Measurements from ENCODE around the gene ENTPD1.
"Not testable (repeated sequence)": the region's sequence is repeated elsewhere in the genome, so short reads cannot be mapped to it uniquely, and the experiment has no call there.

Gene ENTPD1, protein sequence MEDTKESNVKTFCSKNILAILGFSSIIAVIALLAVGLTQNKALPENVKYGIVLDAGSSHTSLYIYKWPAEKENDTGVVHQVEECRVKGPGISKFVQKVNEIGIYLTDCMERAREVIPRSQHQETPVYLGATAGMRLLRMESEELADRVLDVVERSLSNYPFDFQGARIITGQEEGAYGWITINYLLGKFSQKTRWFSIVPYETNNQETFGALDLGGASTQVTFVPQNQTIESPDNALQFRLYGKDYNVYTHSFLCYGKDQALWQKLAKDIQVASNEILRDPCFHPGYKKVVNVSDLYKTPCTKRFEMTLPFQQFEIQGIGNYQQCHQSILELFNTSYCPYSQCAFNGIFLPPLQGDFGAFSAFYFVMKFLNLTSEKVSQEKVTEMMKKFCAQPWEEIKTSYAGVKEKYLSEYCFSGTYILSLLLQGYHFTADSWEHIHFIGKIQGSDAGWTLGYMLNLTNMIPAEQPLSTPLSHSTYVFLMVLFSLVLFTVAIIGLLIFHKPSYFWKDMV

DNA sequence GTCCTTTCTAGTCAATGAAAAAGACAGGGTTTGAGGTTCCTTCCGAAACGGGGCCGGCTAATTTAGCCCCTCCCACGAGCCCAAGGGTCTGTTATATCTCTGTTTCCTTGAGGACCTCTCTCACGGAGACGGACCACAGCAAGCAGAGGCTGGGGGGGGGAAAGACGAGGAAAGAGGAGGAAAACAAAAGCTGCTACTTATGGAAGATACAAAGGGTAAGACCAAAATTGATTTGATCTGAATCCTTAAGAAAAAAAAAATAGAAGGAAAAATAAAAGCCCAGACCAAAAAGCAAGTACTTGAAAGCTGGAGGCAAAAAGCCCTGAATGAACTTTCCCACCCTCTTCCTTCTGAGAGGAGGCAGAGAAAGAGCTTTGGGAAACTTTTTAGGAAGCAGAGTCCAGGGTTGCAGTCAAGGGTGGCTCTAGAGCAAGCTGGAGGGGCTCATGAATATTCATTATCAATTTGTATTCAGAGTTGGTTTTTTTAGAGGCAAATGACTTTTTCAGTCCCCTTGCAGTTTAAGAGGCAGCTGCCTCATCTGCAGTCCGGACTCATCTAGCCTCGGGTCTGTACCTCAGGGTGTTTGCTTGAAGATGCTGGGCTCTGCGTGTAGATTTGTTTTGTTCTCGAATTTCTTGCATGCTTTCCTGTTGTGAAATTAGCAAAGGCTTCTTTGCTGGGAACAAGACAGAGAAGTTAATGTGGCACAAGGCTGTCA, at the start of gene ENTPD1:
ENTPD1 (plus strand) TSS at position 123 of the 721 bp plus-strand sequence; CDS start at position 200, 77 bp downstream.
- DNase-seq (ENCODE audit: low read depth in 2 of 2): no peak

DNA sequence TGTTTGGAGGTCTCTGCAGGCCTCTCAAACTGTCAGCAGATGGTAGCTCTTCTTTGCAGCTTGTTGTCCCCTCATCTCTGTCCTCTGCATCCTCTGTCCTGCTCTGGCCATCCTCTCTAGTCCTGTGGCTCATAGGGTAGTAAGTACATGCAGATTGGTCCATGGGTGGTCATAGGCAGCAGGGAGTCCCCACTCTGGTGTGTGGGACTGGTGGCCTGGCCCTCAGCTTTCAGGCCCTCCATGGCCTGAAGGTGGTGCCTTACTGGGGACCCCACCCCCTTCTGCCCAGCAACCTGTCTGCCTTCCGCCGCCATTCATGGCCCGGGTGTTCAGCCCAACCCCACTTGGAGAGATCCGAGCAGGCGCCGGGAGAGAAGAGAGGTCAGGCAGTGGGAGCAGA, 49.4 kb upstream of the ENTPD1 start:
- DNase-seq (ENCODE audit: low read depth in 2 of 2): no peak

DNA sequence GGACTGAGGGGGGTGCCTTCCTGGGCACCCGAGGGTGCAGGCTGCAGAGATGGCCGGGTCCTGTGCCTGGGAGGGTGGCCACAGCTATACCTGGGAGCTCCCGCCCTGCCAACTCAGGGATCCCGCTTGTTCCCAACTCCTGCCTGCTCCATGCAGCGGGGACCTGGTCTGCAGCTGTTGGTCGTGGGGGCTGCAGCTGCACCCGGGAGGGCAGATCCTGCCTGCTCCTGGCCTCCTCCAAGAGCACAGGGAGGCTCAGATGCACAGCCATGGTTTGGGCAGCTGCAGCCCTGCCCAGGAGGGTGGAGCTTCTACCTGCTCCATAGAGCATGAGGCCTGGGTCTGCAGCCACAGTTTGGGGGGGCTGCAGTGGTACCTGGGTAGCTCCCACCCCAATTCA, 49.0 kb upstream of the ENTPD1 start:
- no peak for DNase-seq (ENCODE audit: low read depth in 2 of 2)

DNA sequence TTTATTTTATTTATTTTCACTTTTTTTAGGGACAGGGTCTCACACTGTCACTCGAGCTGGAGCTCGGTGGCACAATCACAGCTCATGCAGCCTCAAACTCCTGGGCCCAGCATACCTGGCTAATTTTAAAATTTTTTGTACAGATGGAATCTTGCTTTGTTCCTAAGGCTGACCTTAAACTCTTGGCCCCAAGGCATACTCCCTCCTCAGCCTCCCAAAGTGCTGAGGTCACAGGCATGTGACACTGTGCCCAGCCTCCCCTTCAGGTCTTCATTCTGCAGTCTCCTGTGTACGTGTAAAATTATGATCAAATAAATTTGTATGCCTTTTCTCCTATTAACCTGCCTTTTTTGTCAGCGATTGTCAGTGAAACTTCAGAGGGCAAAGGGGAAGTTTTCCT, 44.5 kb upstream of the ENTPD1 start:
- DNase-seq (ENCODE audit: low read depth in 2 of 2): no peak

DNA sequence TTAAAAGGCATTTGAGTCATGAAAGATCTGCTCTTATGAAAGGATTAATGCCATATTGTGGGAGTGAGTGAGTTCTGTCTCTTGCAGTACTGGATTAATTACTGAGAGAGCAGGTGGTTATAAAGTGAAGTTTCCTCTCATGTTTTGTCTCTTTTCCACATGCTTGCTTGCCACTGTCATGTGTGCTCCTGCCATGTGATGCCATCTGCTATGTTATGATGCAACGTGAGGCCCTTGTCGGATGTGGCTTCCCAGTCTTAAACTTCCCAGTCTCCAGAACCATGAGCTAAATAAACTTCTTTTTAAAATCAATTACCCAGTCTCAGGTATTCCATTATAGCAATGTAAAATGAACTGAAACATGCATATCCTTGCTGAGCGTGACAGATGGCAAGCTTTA, 39.5 kb upstream of the ENTPD1 start:
- no peak for DNase-seq (ENCODE audit: low read depth in 2 of 2)

DNA sequence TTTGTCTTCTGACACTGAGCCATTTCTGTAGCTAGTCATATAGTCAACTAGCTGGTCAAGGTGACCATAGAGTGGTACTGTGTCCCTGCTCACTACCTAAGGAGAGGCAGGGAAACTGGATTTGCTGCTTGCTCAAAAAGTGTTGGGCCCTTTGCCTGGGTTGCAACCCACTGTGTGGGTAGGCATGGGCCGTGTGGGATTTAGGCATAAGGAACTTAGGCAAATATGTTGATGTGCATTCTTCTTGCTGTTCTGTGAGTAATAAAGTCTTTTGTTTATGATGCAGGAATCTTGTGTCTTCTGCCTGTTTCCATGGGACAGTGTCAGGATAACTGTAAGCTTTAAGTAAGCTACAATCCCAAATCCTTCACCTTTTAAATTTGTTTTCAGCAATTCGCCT, 39.1 kb upstream of the ENTPD1 start:
- DNase-seq (ENCODE audit: low read depth in 2 of 2): no peak

DNA sequence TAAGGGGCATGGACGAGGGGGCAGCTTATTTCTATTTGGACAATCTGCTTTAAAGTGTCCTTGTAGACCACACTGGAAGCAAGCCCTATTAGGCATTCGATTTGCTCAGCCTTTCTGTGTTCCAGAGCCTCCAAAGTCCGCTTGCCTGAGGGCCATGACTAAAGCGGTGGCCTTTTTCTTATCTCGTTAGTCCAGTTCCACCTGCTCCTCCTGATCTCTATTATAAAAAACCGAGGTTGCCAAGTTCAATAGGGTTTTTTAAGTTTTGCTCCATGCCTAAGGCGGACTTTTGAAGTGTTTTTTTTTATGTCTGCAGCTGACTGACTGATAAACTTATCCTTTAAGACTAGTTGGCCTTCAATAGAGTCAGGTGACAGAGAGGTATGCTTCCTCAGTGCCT, 35.2 kb upstream of the ENTPD1 start:
- not testable (repeated sequence) for DNase-seq (ENCODE audit: low read depth in 2 of 2)

DNA sequence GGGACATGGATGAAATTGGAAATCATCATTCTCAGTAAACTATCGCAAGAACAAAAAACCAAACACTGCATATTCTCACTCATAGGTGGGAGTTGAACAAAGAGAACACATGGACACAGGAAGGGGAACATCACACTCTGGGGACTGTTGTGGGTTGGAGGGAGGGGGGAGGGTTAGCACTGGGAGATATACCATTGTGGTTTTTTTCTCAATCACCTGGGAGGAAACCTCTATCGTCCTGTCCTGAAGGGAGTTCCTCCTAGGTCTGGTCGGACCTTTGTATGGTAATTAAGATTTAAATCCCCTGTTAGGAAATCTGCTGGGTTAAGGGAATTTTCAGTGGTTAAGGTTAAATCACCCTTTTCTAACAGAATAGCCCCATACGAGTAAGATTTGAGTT, 33.5 kb upstream of the ENTPD1 start:
- not testable (repeated sequence) for DNase-seq (ENCODE audit: low read depth in 2 of 2)

DNA sequence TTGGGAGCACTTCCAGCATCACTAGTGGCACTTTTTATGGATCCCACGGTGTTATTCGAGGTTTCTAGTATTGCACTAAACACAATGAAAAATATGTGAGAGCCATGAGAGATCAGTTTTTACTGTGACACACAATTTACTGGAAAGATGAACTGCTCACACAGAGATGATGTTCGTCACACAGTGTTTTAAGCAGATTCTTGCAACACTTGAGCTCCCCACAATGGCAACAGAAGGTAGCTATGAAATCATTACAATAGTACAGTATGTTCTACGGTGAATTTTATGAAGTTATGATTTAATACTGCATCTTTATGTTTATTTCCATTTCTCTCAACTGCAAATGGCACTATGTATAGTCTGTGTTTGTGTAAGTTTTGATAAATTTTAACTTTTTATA, 27.4 kb upstream of the ENTPD1 start:
- no peak for DNase-seq (ENCODE audit: low read depth in 2 of 2)

DNA sequence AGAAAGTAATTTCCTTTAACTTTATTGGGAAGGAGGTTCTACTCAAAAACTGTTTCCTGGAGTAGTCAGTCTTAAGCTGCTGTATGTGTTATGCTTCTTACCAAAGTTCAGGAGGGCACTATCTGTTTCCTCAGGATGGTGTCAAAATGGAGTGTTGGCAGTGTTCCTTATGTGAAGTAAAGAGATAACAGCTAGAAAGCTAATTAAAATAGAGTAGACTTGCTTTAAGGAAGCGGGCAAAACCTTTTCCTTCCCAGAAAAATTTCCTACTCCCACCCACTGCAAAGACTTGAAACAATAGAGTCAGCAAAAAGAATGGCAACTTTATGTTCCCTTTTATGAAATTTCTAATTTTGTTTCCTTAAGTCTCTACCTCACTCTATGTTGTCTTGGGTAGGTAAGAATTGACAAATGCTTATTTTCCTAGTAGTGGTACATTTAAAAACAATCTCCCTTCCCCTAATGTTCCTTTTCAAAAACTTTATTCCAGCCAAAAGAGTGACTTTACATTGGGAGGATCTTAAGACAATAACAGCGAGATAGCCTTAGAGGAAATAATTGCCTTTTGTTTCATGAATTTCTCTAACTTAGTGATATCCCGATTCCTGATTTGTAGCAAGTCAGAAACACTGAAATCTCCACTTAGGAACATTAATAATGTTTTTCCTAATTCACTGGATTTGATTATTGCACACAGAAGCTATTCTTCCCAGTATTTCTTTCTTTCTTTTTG, 26.5 kb upstream of the ENTPD1 start:
- DNase-seq (ENCODE audit: low read depth in 2 of 2): no peak

DNA sequence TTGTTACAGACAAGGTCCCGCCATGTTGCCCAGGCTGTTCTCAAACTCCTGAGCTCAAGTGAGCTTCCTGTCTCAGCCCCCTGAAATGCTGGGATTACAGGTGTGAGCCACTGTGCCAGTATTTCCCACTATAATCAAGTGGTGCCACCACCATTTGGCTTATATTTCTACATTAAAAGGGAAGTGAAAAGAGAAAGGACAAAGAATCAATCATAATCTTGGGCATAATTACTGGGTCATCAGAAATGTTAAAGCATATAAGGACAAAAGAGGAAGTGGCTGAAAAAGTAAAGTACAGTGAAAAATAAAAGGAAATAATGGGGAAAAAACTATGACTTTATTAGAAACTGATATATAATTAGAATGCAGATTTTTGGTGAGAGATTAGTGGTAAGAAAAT, 25.7 kb upstream of the ENTPD1 start:
- no peak for DNase-seq (ENCODE audit: low read depth in 2 of 2)

DNA sequence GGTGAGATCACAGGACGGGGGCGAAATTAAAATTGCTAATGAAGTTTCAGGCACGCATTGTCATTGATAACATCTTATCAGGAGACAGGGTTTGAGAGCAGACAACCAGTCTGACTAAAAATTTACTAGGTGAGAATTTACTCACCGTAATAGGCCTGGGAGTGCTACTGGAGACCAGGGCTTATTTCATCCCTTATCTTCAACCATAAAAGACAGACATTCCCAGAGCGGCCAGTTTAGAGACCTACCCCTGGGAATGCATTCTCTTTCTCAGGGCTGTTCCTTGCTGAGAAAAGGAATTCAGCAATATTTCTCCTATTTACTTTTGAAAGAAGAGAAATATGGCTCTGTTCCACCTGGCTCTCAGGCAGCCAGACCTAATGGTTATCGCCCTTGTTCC, 23.1 kb upstream of the ENTPD1 start:
- DNase-seq (ENCODE audit: low read depth in 2 of 2): not testable (repeated sequence)

DNA sequence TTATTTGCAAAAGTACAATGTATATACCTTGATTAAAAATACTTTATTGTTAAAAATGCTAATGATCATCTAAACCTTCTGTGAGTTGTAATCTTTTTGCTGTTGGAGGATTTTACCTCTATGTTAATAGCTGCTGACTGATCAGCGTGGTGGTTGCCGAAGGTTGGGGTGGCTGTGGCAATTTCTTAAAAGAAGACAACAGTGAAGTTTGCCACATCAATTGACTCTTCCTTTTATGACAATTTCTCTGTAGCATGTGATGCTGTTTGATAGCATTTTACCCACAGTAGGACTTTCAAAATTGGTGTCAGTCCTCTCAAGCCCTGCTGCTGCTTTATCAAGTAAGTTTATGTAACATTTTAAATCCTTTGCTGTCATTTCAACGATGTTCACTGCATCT, 16.9 kb upstream of the ENTPD1 start:
- no peak for DNase-seq (ENCODE audit: low read depth in 2 of 2)

DNA sequence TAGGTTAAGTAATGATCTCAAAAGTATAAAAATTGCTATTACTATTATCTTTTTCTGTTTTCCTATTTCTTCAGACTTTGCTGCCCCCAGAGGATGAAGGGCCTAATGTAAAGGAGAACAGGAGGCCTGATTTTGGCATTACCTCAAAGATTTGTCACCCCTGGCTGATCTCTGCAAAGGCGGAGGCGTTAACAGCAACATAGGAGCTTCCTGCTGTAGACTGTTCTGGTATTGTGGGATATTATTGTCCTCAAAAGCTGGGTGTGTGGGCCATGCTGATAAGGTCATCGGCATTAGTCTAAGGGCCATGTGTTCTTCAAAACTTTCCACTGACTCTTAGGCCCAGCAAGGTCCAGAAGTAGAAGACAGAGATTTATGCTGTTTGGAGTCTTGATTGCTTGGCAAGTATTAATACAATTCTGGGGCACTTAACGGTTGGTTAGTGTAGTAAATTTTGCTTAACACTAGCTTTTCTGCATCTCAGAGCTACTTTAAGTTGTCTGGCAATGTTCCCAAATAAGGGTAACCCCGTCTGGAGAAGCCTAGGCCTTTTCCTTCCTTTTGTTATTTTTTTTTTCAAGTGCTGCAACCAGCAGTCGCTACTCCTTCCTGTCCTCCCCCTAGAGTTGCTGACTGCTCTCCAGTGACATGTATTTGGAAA, 14.0 kb upstream of the ENTPD1 start:
- DNase-seq (ENCODE audit: low read depth in 2 of 2): no peak

DNA sequence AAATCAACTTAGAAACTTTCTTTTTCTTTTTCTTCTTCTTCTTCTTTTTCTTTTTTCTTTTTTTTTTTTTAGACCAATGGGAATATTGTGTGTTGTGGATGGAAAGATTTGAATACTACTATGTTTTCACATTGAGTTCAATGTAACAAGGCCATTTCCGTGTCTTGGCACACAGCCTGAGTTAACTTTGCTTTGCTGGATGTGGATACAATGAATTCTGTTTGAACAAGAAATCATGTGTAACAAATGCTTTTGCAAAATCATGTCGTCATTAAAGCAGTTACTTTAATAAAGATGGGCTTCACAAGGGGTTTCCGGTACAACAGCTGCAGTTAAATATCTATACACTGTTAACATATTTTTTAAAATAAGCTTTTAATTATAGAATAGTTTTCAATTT, 13.5 kb upstream of the ENTPD1 start:
- DNase-seq (ENCODE audit: low read depth in 2 of 2): no peak

DNA sequence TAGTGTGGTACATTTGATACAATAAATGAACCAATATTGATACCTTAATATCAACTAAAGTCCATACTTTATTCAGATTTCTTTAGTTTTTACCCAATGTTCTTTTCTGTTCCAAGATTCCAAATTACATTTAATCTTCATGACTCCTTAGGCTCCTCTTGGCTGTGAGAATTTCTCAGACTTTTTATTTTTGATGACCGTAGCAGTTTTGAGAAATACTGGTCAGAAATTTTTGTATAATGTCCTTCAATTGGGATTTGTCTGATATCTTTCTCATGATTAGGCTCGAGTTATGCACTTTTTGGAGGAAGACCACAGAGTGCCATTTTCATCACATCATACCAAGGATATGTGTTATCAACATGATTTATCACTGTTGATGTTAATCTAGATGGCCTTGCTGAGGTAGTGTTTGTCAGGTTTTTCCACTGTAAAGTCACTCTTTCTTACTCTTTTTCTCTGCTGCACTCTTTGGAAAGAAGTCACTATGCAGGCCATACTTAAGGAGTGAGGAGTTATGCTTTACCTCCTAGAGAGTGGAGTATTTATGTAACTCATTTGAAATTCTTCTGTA, 12.9 kb upstream of the ENTPD1 start:
- no peak for DNase-seq (ENCODE audit: low read depth in 2 of 2)

DNA sequence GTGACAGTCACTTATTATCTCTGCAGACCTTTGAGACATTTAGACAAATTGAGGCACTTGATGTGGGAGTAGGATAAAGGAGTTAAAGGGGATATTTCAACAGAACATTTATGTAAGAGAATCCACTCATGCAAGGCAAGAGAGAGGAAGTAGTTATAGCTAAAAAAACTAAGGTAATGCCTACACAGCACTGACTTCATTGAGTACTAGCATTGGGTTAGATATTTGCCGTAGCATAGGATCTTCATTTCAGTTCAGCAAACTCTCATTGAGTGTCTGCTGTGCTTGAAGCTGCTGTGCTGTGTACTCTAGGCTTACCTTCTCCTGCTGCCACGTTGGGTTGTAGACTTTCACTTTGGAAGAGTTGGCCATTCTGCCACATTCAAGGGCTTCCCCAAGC, 10.5 kb upstream of the ENTPD1 start:
- no peak for DNase-seq (ENCODE audit: low read depth in 2 of 2)

DNA sequence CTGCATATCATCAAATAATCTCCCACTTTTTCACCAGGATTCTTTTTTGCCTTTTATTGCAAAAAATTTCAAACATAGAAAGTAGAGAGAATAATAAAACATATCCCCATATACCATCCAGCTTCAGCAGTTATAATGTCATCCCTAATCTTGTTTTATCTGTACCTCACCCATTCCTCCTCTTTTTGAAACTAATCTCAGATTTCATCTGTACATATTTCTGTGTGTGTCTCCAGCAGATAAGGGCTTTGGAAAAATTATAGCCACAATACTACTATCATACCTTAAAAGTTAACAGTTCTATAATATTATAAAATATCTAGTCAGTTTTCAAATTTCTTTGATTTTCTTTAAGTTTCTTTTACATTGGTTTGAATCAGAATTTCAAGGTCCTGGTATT, 7.6 kb upstream of the ENTPD1 start:
- DNase-seq (ENCODE audit: low read depth in 2 of 2): no peak

DNA sequence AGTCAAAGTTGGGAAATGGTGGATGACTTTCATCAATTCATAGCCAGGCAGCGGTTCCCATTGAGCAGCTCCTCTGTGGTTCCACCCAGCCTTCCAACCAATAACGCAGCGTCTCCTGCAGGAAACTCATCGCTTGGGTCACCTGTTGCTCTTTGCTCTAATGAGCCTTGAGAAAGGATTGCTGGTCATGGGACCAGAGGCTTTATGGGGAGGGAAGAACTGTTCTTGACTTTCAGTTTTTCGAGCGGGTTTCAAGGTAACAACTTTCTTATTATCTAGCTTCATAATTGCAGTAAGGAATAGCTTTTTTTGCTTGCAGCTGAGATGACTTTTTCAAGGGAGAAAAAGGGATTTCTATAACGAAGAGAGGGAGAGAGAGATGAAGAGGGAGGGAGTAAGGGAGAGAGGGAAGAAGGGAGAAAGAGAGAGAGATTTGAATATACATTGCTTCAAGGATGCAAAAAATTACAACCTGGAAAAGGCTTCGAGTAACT, 405 bp upstream of the ENTPD1 start:
- no peak for DNase-seq (ENCODE audit: low read depth in 2 of 2)

DNA sequence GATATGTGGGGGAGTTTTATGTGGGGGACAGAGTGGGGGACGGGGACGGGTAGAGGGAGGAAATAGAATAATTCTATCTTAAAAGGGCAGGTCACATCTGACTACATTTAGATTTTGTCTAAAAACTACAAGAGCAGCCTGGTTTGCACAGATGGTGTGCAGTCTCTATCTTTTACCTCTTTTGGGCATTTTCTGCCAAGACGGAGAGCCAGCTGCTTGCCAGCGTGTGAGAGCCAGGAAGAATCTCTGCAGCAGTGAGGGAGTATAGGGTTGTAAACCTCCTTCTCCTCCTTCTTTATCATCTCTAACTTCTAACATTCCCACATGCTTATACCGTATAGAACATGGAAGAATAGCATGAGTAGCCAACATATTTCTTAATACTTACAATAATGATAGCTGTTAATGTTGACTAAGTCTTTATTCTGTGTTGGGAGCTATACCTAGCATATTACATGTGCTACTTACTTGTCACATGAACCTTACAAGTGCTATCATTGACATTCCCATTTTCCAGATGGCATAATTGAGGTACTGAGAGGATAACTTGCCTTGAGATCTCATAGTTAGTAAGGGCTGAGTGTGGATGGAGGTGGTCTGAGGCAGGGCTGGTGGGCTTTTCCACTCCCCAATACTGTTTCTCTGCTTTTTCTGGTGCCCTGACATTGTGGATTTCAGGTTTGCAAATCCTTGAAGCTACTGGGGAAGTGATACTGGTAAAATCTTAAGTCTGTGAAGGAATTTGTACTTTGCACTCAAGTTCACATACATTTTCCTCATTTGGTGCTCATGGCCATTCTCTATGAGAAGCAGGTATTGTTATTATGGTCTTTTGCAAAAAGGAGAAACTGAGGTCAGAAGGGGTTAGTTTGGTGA, 1.1 kb downstream of the ENTPD1 start:
- no peak for DNase-seq (ENCODE audit: low read depth in 2 of 2)

Data from stimulated activated CD4-positive, alpha-beta T cell treated with anti-CD3 and anti-CD28 coated beads, Interleukin-15, amount 100 ng/mL, for 48 hours (primary cell).